Ishikawa (cell line): ENCODE data around the gene FAM174C.

Experiments used
- CEBPB ChIP-seq: IDR thresholded peaks from 2 replicates; pipeline ENCODE4 v1.6.1; 2012
- CREB1 ChIP-seq: IDR thresholded peaks from 2 replicates; pipeline ENCODE4 v1.6.1; 2012; ENCODE audit warnings: low read depth
- EGR1 ChIP-seq: IDR thresholded peaks from 2 replicates; pipeline ENCODE4 v1.6.1; 2012
- EP300 ChIP-seq: IDR thresholded peaks from 2 replicates; pipeline ENCODE4 v1.6.1; 2012; ENCODE audit warnings: borderline replicate concordance
- FOXM1 ChIP-seq: IDR thresholded peaks from 2 replicates; pipeline ENCODE4 v1.6.1; 2012; ENCODE audit warnings: low read depth, borderline replicate concordance
- MAX ChIP-seq: IDR thresholded peaks from 2 replicates; pipeline ENCODE4 v1.6.1; 2012
- NFIC ChIP-seq: IDR thresholded peaks from 2 replicates; pipeline ENCODE4 v1.6.1; 2012
- RAD21 ChIP-seq: IDR thresholded peaks from 2 replicates; pipeline ENCODE4 v1.6.1; 2012; ENCODE audit warnings: low read depth
- TAF1 ChIP-seq: IDR thresholded peaks from 2 replicates; pipeline ENCODE4 v1.6.1; 2012; ENCODE audit warnings: low read depth, mild to moderate bottlenecking
- TCF12 ChIP-seq: IDR thresholded peaks from 2 replicates; pipeline ENCODE4 v1.6.1; 2012; ENCODE audit warnings: low read depth
- TEAD4 ChIP-seq: IDR thresholded peaks from 2 replicates; pipeline ENCODE4 v1.6.1; 2012
- USF1 ChIP-seq: IDR thresholded peaks from 2 replicates; pipeline ENCODE4 v1.6.1; 2012
- YY1 ChIP-seq: IDR thresholded peaks from 2 replicates; pipeline ENCODE4 v1.6.1; 2012; ENCODE audit warnings: low read depth
- ZBTB7A ChIP-seq: IDR thresholded peaks from 2 replicates; pipeline ENCODE4 v1.6.1; 2012; ENCODE audit warnings: low read depth
- TF ChIP-seq, protein P1 (sequence below): IDR thresholded peaks from 2 replicates; pipeline ENCODE4 v1.6.1; 2012; ENCODE audit warnings: low read depth, mild to moderate bottlenecking

The FAM174C gene

GRCh38 chr19:1258163-1258492 lies 17.2 kb upstream of the FAM174C start:
- TF ChIP-seq MAX (no peak), EGR1 (no peak), EP300 (no peak), NFIC (no peak), YY1 (no peak), ZBTB7A (no peak)

- TF ChIP-seq CEBPB = no peak
- TF ChIP-seq CREB1 = no peak
- no peak for TF ChIP-seq EP300
- no peak for TF ChIP-seq TAF1
- TF ChIP-seq MAX = no peak
- TF ChIP-seq ZBTB7A = 0 out of 2 replicates have a peak, but pooled peaks have one; percentile 12
Observed at GRCh38 chr19:1258707-1259205, 16.6 kb upstream of the FAM174C start.

DNA sequence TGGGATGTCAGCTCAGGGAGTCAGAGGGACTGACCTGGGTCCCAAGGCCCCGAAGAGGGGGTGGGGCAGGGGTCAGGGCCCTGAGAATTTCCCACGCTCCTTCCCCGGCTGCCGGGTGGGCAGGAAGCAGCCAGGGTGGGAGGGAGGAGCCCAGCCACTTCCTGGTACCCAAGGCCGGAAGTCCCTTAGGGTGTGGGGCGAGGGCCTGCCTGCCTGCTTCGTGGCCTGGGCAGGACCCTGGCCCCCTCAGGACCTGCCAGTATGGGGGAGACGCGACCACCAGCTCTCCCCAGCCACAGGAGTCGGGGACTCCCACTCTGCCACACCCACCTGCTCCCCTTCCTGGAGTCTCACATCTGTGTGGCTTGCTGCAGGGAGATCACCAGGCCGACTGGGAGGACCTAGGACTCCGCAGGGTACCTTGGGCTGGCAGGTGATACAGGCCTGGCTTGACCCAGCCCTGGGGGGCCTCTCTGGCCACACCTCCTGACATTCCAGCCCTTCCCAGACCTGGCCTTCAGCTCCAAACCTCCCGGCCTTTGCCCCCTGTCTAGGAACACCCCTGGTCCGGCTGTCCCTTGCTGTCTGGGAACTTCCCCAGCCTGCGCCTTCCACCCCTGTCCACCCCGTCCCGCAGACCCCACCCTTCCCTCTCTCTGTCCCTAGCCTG lies 16.0 kb upstream of the FAM174C start:
- TF ChIP-seq TCF12 (peak; percentile 45), NFIC (0 out of 2 replicates have a peak, but pooled peaks have one; percentile 30), MAX (0 out of 2 replicates have a peak, but pooled peaks have one; percentile 27), EP300 (peak; percentile 11; the same call in 1 of the 2 replicates), TEAD4 (peak; percentile 91), EGR1 (no peak), RAD21 (no peak), CEBPB (no peak), USF1 (no peak), YY1 (0 out of 2 replicates have a peak, but pooled peaks have one; percentile 4), TAF1 (no peak), ZBTB7A (peak; percentile 36; the same call in 1 of the 2 replicates), CREB1 (no peak), FOXM1 (no peak)
- TF ChIP-seq, protein P1, sequence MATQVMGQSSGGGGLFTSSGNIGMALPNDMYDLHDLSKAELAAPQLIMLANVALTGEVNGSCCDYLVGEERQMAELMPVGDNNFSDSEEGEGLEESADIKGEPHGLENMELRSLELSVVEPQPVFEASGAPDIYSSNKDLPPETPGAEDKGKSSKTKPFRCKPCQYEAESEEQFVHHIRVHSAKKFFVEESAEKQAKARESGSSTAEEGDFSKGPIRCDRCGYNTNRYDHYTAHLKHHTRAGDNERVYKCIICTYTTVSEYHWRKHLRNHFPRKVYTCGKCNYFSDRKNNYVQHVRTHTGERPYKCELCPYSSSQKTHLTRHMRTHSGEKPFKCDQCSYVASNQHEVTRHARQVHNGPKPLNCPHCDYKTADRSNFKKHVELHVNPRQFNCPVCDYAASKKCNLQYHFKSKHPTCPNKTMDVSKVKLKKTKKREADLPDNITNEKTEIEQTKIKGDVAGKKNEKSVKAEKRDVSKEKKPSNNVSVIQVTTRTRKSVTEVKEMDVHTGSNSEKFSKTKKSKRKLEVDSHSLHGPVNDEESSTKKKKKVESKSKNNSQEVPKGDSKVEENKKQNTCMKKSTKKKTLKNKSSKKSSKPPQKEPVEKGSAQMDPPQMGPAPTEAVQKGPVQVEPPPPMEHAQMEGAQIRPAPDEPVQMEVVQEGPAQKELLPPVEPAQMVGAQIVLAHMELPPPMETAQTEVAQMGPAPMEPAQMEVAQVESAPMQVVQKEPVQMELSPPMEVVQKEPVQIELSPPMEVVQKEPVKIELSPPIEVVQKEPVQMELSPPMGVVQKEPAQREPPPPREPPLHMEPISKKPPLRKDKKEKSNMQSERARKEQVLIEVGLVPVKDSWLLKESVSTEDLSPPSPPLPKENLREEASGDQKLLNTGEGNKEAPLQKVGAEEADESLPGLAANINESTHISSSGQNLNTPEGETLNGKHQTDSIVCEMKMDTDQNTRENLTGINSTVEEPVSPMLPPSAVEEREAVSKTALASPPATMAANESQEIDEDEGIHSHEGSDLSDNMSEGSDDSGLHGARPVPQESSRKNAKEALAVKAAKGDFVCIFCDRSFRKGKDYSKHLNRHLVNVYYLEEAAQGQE = no peak

DNA sequence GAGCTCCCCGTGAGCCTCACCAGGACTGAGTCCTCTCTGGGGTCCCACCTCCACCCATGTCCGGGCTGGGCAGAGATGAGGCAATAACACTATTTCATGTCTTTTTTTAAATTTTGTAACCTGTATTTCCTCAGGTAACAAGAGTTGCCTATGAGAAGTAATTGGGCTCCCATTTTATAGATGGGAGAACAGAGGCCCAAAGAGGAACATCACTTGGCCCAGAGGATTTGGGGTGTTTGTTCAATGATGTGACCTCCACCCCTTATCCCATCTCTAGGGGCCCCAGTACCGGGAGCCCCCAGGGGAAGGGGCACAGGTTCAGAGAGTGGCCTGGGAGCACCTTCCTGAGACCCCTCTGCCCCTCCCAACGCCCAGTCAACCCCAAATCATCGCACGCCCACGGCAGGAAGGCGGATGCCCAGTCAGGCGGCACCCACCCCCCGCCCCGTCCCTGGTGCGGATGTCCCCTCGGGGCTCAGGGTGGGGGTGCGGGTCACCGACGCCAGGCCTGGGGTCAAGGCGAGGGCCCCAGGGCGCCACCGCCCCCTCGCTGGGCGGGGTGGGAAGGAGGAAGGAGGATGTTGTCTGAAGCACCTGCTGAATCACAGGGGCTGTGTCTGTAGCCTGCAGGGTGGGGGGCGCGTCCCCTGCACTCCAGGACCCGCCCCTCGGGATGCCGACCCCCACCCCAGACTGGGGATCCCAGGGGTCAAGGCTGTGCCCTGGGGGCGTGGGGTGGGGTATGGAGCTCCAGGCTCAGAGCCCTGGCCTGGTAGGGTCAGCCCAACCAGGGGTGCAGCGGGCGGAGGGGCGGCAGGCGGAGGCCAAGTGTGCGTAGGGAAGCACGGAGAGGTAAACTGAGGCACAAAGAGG lies 15.2 kb upstream of the FAM174C start:
- TF ChIP-seq EGR1 (peak; percentile 68), CEBPB (0 out of 2 replicates have a peak, but pooled peaks have one; percentile 5), ZBTB7A (0 out of 2 replicates have a peak, but pooled peaks have one; percentile 79), USF1 (no peak)

DNA sequence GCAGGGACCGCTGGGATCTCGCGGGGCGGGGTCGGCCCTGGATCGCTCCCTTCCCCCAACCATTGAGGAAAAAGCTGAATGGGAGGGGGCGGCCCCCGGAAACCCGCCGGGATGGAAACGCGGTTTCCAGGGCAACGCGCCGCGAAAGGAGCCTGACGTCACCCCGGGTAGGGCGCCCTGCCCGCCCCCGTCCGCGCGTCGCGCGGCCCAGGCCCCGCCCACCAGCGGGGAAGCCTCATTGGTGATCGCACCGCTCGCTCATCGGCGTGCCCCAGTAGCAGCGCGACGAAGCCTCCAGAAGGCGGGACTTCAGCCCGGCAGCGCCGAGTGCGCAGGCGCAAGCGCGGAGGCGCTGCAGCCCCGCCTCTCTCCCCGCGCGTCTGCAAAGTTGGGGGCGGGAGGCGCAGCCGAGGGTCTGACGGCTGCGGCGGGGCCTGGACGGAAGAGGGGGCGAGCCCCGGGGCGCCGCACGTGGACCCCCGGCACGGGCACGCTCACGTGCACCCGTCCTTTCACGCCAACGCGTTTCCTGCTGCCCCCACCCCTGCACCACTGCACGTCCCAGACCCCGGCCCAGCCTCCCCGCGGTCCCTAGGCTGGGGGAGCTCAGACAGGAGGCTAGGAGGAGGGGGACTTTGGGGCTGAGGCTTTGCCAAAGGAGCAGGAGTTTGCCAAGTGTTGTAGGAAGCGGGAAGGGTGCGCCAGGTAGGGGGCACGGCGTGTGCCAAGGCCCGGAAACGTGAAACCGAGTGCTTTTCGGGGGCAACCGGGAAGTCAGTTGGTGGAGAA lies 14.4 kb upstream of the FAM174C start:
- peak; percentile 45; the same call in 1 of the 2 replicates for TF ChIP-seq MAX
- no peak for TF ChIP-seq USF1
- 0 out of 2 replicates have a peak, but pooled peaks have one; percentile 12 for TF ChIP-seq YY1
- 0 out of 2 replicates have a peak, but pooled peaks have one; percentile 30 for TF ChIP-seq EP300
- peak; percentile 70 for TF ChIP-seq CREB1
- no peak for TF ChIP-seq RAD21
- no peak for TF ChIP-seq CEBPB
- TF ChIP-seq EGR1 = no peak; the same call in none of the 2 replicates
- peak; percentile 63 for TF ChIP-seq TAF1
- TF ChIP-seq, protein P1 = no peak
- peak; percentile 72 for TF ChIP-seq ZBTB7A
- TF ChIP-seq NFIC = peak; percentile 52
- no peak for TF ChIP-seq FOXM1
- peak; percentile 11; the same call in 1 of the 2 replicates for TF ChIP-seq TCF12
- TF ChIP-seq TEAD4 = no peak
